DND-41 (cell line): ENCODE data around the gene DHRSX.

ENCODE experiments used
- ATAC-seq: fragments of 200-7000 bp; cut with Tn5 transposase; 3 replicates; pipeline ENCODE4 v1.9.1; 2021; ENCODE audit warnings: low read depth; ENCODE audit not compliant: insufficient read depth
- DNase-seq: peaks from one replicate; pipeline ENCODE4 v3.0.0-alpha.2; 2020
- H2AFZ ChIP-seq: 2 replicates; pipeline ENCODE4 v1.6.0; 2012; ENCODE audit warnings: low read depth, low read length
- H3K27ac ChIP-seq: 2 replicates; pipeline ENCODE4 v1.5.1; 2012; ENCODE audit warnings: low read length, inconsistent platforms
- H3K27me3 ChIP-seq: fragments of 200-600 bp; sonication (generic); 2 replicates; pipeline ENCODE4 v1.6.0; 2012; ENCODE audit warnings: low read length, mild to moderate bottlenecking, inconsistent platforms; ENCODE audit not compliant: insufficient read depth, poor library complexity
- H3K36me3 ChIP-seq: 2 replicates; pipeline ENCODE4 v1.5.1; 2012; ENCODE audit warnings: low read length, inconsistent platforms; ENCODE audit not compliant: insufficient read depth
- H3K4me1 ChIP-seq: 2 replicates; pipeline ENCODE4 v1.5.1; 2012; ENCODE audit warnings: mild to moderate bottlenecking, low read length; ENCODE audit not compliant: insufficient read depth
- H3K4me2 ChIP-seq: 2 replicates; pipeline ENCODE4 v1.6.0; 2012; ENCODE audit warnings: mild to moderate bottlenecking, moderate library complexity, low read length, inconsistent platforms; ENCODE audit not compliant: insufficient read depth
- H3K4me3 ChIP-seq, 2 experiments: fragments of 200-600 bp in 1 of 2; shearing (Covaris generic) in 1 of 2; 2 replicates each; pipeline ENCODE4 v1.5.1; 2012 to 2016; ENCODE audit warnings: inconsistent platforms in 2 of 2, low read length in 2 of 2, mild to moderate bottlenecking in 2 of 2, low read depth in 1 of 2, moderate library complexity in 1 of 2
- H3K79me2 ChIP-seq: 2 replicates; pipeline ENCODE4 v1.6.0; 2012; ENCODE audit warnings: low read length, inconsistent platforms; ENCODE audit not compliant: insufficient read depth
- H3K9ac ChIP-seq: 2 replicates; pipeline ENCODE4 v1.6.0; 2012; ENCODE audit warnings: low read depth, mild to moderate bottlenecking, inconsistent platforms, low read length, moderate library complexity
- H3K9me3 ChIP-seq: 2 replicates; pipeline ENCODE4 v1.5.1; 2012; ENCODE audit warnings: low read length, moderate library complexity, mild to moderate bottlenecking, inconsistent platforms; ENCODE audit not compliant: insufficient read depth, severe bottlenecking
- H4K20me1 ChIP-seq: 2 replicates; pipeline ENCODE4 v1.6.0; 2012; ENCODE audit warnings: low read length; ENCODE audit not compliant: insufficient read depth
- EZH2 ChIP-seq: IDR thresholded peaks from 3 replicates; pipeline ENCODE4 v1.6.1; 2012; ENCODE audit warnings: borderline replicate concordance, low read depth, mild to moderate bottlenecking, moderate library complexity, low read length, inconsistent platforms; ENCODE audit not compliant: severe bottlenecking
- TF ChIP-seq, protein P1 (sequence below): IDR thresholded peaks from 2 replicates; pipeline ENCODE4 v1.5.1; 2012; ENCODE audit warnings: borderline replicate concordance, low read length, moderate library complexity, mild to moderate bottlenecking; ENCODE audit not compliant: poor library complexity, severe bottlenecking; ENCODE audit errors: extremely low read depth

Gene DHRSX

DNA sequence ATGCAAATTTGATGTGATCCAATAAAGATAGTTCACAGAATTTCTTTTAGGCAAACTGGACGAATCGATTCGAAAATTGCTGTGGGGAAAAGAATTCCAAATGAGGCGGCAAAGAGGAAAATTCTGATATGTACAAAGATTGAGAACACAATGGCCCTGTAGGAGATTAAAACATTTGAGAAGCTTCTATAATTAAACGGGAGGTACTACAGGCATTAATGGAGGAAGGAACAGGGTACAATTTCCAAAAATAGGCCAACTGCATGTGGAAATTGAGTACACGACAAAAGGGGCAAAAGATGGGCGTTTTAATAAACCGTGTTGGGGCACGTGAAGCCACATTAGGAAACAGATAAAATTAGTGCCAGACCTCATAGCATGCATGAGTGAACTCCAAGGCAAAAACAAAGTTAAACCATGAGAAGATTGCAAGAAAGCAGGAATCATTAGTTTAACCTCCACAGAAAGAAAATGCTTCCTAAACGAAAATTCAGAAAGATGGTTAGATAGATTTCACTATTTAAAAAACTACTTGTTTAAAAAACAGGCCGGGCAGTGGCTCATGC, 68.4 kb downstream of the DHRSX start:
- Histone ChIP-seq H3K4me1 (no peaks in the 10 kb centered on the region), H3K79me2 (no peaks in the 10 kb centered on the region), H3K27ac (no peak overlapping the region), H4K20me1 (no peaks in the 10 kb centered on the region), H3K4me3 (no peak overlapping the region), H2AFZ (no peak overlapping the region), H3K4me2 (no peak overlapping the region), H3K27me3 (no peaks in the 10 kb centered on the region), H3K9me3 (no peaks in the 10 kb centered on the region), H3K9ac (no peak overlapping the region), H3K36me3 (peaks cover 6% of the 10 kb centered on the region; the same call in 1 of the 2 replicates)
- TF ChIP-seq, protein P1, sequence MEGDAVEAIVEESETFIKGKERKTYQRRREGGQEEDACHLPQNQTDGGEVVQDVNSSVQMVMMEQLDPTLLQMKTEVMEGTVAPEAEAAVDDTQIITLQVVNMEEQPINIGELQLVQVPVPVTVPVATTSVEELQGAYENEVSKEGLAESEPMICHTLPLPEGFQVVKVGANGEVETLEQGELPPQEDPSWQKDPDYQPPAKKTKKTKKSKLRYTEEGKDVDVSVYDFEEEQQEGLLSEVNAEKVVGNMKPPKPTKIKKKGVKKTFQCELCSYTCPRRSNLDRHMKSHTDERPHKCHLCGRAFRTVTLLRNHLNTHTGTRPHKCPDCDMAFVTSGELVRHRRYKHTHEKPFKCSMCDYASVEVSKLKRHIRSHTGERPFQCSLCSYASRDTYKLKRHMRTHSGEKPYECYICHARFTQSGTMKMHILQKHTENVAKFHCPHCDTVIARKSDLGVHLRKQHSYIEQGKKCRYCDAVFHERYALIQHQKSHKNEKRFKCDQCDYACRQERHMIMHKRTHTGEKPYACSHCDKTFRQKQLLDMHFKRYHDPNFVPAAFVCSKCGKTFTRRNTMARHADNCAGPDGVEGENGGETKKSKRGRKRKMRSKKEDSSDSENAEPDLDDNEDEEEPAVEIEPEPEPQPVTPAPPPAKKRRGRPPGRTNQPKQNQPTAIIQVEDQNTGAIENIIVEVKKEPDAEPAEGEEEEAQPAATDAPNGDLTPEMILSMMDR: no peak
- TF ChIP-seq EZH2: no peak
- DNase-seq (no peak), ATAC-seq (no peak)

DNA sequence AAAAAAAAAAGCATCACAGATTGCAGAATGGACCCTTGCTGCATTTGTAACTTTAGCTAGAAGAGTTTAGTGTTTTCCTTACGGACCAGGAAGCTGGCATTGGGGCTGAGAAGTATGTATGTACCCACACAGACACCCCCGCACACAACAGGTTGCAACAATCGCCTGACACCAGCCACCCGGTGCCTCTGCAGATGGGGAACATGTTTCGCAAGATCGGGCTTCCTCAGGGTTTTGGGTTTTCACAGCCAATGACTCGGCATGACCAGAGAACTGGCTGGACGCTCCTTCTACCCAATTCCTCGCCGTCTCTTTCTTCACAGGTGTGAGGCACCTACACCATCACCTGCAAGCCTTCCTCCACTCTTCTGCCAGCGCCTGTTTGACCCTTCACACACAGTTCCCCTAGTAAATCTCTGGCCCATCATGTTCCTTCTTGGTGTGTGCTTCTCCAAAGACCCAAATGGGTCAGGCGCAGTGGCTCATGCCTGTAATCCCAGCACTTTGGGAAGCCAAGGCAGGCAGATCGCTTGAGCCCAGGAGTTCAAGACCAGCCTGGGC, 70.4 kb downstream of the DHRSX start:
- ATAC-seq (no peak), DNase-seq (no peak)
- H3K27ac ChIP-seq: no peak overlapping the region
- H3K9ac ChIP-seq: no peak overlapping the region
- H3K9me3 ChIP-seq: no peaks in the 10 kb centered on the region
- no peak overlapping the region for H3K4me3 ChIP-seq
- peaks cover 6% of the 10 kb centered on the region; the same call in 1 of the 2 replicates for H3K36me3 ChIP-seq
- TF ChIP-seq, protein P1: no peak
- no peak for TF ChIP-seq EZH2
- no peaks in the 10 kb centered on the region for H3K27me3 ChIP-seq
- H3K4me1 ChIP-seq: no peaks in the 10 kb centered on the region
- H4K20me1 ChIP-seq: no peaks in the 10 kb centered on the region; the same call in 1 of the 2 replicates
- H2AFZ ChIP-seq: no peak overlapping the region
- no peak overlapping the region for H3K4me2 ChIP-seq
- no peaks in the 10 kb centered on the region for H3K79me2 ChIP-seq

DNA sequence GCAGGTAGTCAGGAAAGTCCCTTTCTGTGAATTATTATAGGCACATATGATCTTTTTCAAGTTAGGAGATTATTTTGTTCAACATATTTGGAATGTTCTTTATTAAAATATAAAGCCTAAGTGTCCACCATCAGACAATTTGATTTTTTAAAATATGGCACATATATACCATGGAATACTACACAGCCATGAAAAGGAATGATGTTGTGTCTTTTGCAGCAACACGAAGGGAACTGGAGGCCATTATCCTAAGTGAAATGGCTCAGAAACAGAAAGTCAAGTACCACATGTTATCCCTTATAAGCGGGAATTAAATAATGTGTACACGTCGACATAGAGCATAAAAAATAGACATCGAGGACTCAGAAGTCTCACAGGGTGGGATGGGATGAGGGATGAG, 73.0 kb downstream of the DHRSX start:
- Histone ChIP-seq H4K20me1 (no peaks in the 10 kb centered on the region; the same call in 1 of the 2 replicates), H3K9me3 (no peaks in the 10 kb centered on the region), H2AFZ (no peak overlapping the region), H3K36me3 (peaks cover 14% of the 10 kb centered on the region; the same call in 1 of the 2 replicates), H3K4me1 (no peaks in the 10 kb centered on the region), H3K79me2 (no peaks in the 10 kb centered on the region), H3K27ac (no peak overlapping the region), H3K9ac (no peak overlapping the region), H3K4me3 (no peak overlapping the region), H3K27me3 (no peaks in the 10 kb centered on the region), H3K4me2 (no peak overlapping the region)
- no peak for DNase-seq
- no peak for ATAC-seq
- TF ChIP-seq, protein P1: no peak
- TF ChIP-seq EZH2: no peak
